NCI-H526 treated with DMSO at 0.1 percent for 48 hours (cell line): ENCODE measurements around the gene LRP8.
A peak's percentile ranks its signal among the peaks of the same experiment; 100 is the strongest.

Source experiments
- DNase-seq: peaks from one replicate; lab custom pipeline; 2025; lab: John Stamatoyannopoulos, UW

LRP8 gene

GRCh38 chr1:53321776-53322602 is 5.9 kb downstream of the LRP8 start:
- DNase-seq = no peak

GRCh38 chr1:53321366-53321765 is 6.5 kb downstream of the LRP8 start:
- no peak for DNase-seq

GRCh38 chr1:53320646-53321045 is 7.2 kb downstream of the LRP8 start:
- DNase-seq = no peak

- DNase-seq = no peak
Observed at GRCh38 chr1:53319296-53320101, 8.4 kb downstream of the LRP8 start.

- DNase-seq = no peak
Observed at GRCh38 chr1:53317646-53318539, 10.0 kb downstream of the LRP8 start.

GRCh38 chr1:53316766-53317581 is 10.9 kb downstream of the LRP8 start:
- no peak for DNase-seq

- DNase-seq = no peak
Observed at GRCh38 chr1:53316424-53316765, 11.5 kb downstream of the LRP8 start.

GRCh38 chr1:53315456-53316423 is 12.1 kb downstream of the LRP8 start:
- DNase-seq = peak; percentile 62

- no peak for DNase-seq
Observed at GRCh38 chr1:53315046-53315445, 12.8 kb downstream of the LRP8 start.

GRCh38 chr1:53314606-53315005 is 13.3 kb downstream of the LRP8 start:
- DNase-seq = no peak

- DNase-seq = no peak
Observed at GRCh38 chr1:53314096-53314495, 13.8 kb downstream of the LRP8 start.

- DNase-seq = no peak
Observed at GRCh38 chr1:53313556-53313955, 14.3 kb downstream of the LRP8 start.

- DNase-seq = no peak
Observed at GRCh38 chr1:53311702-53312305, 16.1 kb downstream of the LRP8 start.

GRCh38 chr1:53310847-53311681 is 16.8 kb downstream of the LRP8 start:
- DNase-seq = no peak

GRCh38 chr1:53309802-53310201 is 18.1 kb downstream of the LRP8 start:
- no peak for DNase-seq

GRCh38 chr1:53308506-53308905 is 19.4 kb downstream of the LRP8 start:
- DNase-seq = no peak

- no peak for DNase-seq
Observed at GRCh38 chr1:53307037-53307436, 20.8 kb downstream of the LRP8 start.

GRCh38 chr1:53306168-53306567 is 21.7 kb downstream of the LRP8 start:
- no peak for DNase-seq

GRCh38 chr1:53305650-53306049 is 22.2 kb downstream of the LRP8 start:
- no peak for DNase-seq
